GM19239 (cell line): Measurements from ENCODE around the gene MIAT.

Experiments used
- DNase-seq: peaks from one replicate; pipeline ENCODE4 v3.0.0; 2011; ENCODE audit warnings: low spot score; ENCODE audit not compliant: insufficient read length
- FAIRE-seq: peaks from 2 replicates; lab custom pipeline; 2011; peaks lifted over from hg19 to GRCh38; lab: Jason Lieb, UNC

Gene MIAT

GRCh38 chr22:26662160-26662559 lies 4.8 kb downstream of the MIAT start:
- FAIRE-seq = no peak
- no peak for DNase-seq

- FAIRE-seq (no peak), DNase-seq (no peak)
Observed at GRCh38 chr22:26663374-26663923, 6.1 kb downstream of the MIAT start.

- no peak for DNase-seq
- FAIRE-seq = no peak
Observed at GRCh38 chr22:26665813-26666231, 8.4 kb downstream of the MIAT start.

- FAIRE-seq = no peak
- no peak for DNase-seq
Observed at GRCh38 chr22:26667140-26667539, 9.8 kb downstream of the MIAT start.

- no peak for DNase-seq
- no peak for FAIRE-seq
Observed at GRCh38 chr22:26669060-26669481, 11.7 kb downstream of the MIAT start.

GRCh38 chr22:26670459-26670858 lies 13.1 kb downstream of the MIAT start:
- no peak for FAIRE-seq

GRCh38 chr22:26671317-26672059 lies 14.1 kb downstream of the MIAT start:
- DNase-seq (peak; percentile 30), FAIRE-seq (peak; percentile 100)

More at GRCh38 chr22:26670459-26670858, 13.1 kb downstream of the MIAT start:
- no peak for DNase-seq

- no peak for DNase-seq
- FAIRE-seq = no peak
Observed at GRCh38 chr22:26672060-26672471, 14.7 kb downstream of the MIAT start.

GRCh38 chr22:26672590-26673468 lies 15.4 kb downstream of the MIAT start:
- FAIRE-seq (peak; percentile 100), DNase-seq (peak; percentile 62)

- no peak for DNase-seq
- peak; percentile 85 for FAIRE-seq
Observed at GRCh38 chr22:26673486-26673885, 16.1 kb downstream of the MIAT start.

- peak; percentile 93 for FAIRE-seq
- peak; percentile 37 for DNase-seq
Observed at GRCh38 chr22:26674211-26675190, 17.1 kb downstream of the MIAT start.

GRCh38 chr22:26675687-26676268 lies 18.4 kb downstream of the MIAT start:
- FAIRE-seq = no peak
- DNase-seq = no peak

GRCh38 chr22:26677217-26677616 lies 19.8 kb downstream of the MIAT start:
- FAIRE-seq (no peak), DNase-seq (no peak)

GRCh38 chr22:26679003-26679629 lies 21.7 kb downstream of the MIAT start:
- FAIRE-seq = peak; percentile 78

GRCh38 chr22:26680485-26680884 lies 23.1 kb downstream of the MIAT start:
- FAIRE-seq (no peak), DNase-seq (no peak)

More at GRCh38 chr22:26679003-26679629, 21.7 kb downstream of the MIAT start:
- DNase-seq = peak; percentile 69

GRCh38 chr22:26681395-26681821 lies 24.0 kb downstream of the MIAT start:
- no peak for FAIRE-seq
- DNase-seq = no peak

- FAIRE-seq (no peak), DNase-seq (no peak)
Observed at GRCh38 chr22:26684168-26684567, 26.8 kb downstream of the MIAT start.

GRCh38 chr22:26685601-26686000 lies 28.2 kb downstream of the MIAT start:
- DNase-seq (no peak), FAIRE-seq (no peak)

- FAIRE-seq = no peak
Observed at GRCh38 chr22:26687439-26687838, 30.1 kb downstream of the MIAT start.

More at GRCh38 chr22:26687439-26687838, 30.1 kb downstream of the MIAT start:
- DNase-seq = no peak
